ENCODE data around the gene PIANP.

- no peak for TF ChIP-seq CTCF (IDR thresholded peaks at IDR 0.05)
- TF ChIP-seq EP300 (IDR thresholded peaks at IDR 0.05): no peak
- no peak for TF ChIP-seq POLR2A (IDR thresholded peaks at IDR 0.05)
These were observed 28.5 kb downstream of the PIANP start for GRCh38 chr12:6672143-6672542.
